Tibial nerve (tissue), 4 donors: ENCODE data around the gene PIGS. TPM values are rescaled to one million over a fixed set of nuclear protein-coding genes. Genes with fewer than 3 reads are reported as not detected.

ENCODE experiments used
- DNase-seq, 2 donors: peaks; one replicate each; pipeline ENCODE4 v3.0.0-alpha.2; 2019; ENCODE audit warnings: low spot score in 2 of 2
- H3K27ac ChIP-seq, 4 donors: fragments of 200-600 bp; sonication (generic) in 3 of 4; one replicate each; pipeline ENCODE4 v1.5.1; 2017 to 2019; ENCODE audit warnings: mild to moderate bottlenecking in 1 of 4
- H3K27me3 ChIP-seq, 2 donors: fragments of 200-600 bp; sonication (generic) in 1 of 2; one replicate each; pipeline versions ENCODE4 v1.5.1 to v1.6.0; 2017 to 2019
- H3K36me3 ChIP-seq, 3 donors: fragments of 200-600 bp; sonication (generic); one replicate each; pipeline ENCODE4 v1.5.1; 2018 to 2019
- H3K4me1 ChIP-seq, 4 donors: fragments of 200-600 bp; sonication (generic) in 3 of 4; one replicate each; pipeline ENCODE4 v1.5.1; 2017 to 2019
- H3K4me3 ChIP-seq, 4 donors: fragments of 200-600 bp; sonication (generic) in 3 of 4; one replicate each; pipeline ENCODE4 v1.5.1; 2017 to 2019; ENCODE audit warnings: mild to moderate bottlenecking in 1 of 4, moderate library complexity in 1 of 4
- H3K9me3 ChIP-seq, 4 donors: fragments of 200-600 bp; sonication (generic) in 3 of 4; one replicate each; pipeline ENCODE4 v1.5.1; 2017 to 2019
- CTCF ChIP-seq, 5 experiments: fragments of 200-600 bp in 3 of 5; fragments of 450-650 bp in 2 of 5; sonication (generic) in 3 of 5; IDR thresholded peaks; one replicate each; pipeline ENCODE4 v1.5.1; 2016 to 2019; ENCODE audit warnings: antibody characterized with exemption in 5 of 5, mild to moderate bottlenecking in 3 of 5, moderate library complexity in 2 of 5
- EP300 ChIP-seq, 2 donors: sonication (generic); formaldehyde crosslinking; IDR thresholded peaks; one replicate each; pipeline ENCODE4 v1.6.1; 2017; ENCODE audit warnings: antibody characterized with exemption in 2 of 2, mild to moderate bottlenecking in 1 of 2
- POLR2A ChIP-seq, 2 donors: fragments of 450-650 bp; IDR thresholded peaks; one replicate each; pipeline ENCODE4 v1.6.1; 2017; ENCODE audit warnings: antibody characterized with exemption in 2 of 2, mild to moderate bottlenecking in 2 of 2, moderate library complexity in 2 of 2
- WGBS, 2 donors: methylation state at CpG; one replicate each; pipeline ENCODE4 v1.1.5; 2018; 5-methylcytosine and 5-hydroxymethylcytosine counted together
- total RNA-seq, 4 donors: library from RNA; depleted of rRNA; stranded (reverse); fragments of >200 nt; gene quantifications; one replicate each; pipeline ENCODE4 v1.1.0, GENCODE V29; 2016

PIGS gene
- total RNA-seq, 4 donors from 2014 or later = 62.2 to 82.4 (median 73.2) TPM

GRCh38 chr17:28541439-28541838 is 29.9 kb downstream of the PIGS start:
- 88 to 90% methylated on average over 4 of the region's 4 CpGs for WGBS, 2 donors
- H3K27me3 ChIP-seq = no peaks in the 10 kb centered on the region
- no peaks in the 10 kb centered on the region for H3K36me3 ChIP-seq
- no peak overlapping the region for H3K27ac ChIP-seq
- no peaks in the 10 kb centered on the region for H3K9me3 ChIP-seq
- no peaks in the 10 kb centered on the region for H3K4me1 ChIP-seq
- TF ChIP-seq POLR2A (IDR thresholded peaks at IDR 0.05) (no peak), CTCF (IDR thresholded peaks at IDR 0.05) (no peak), EP300 (IDR thresholded peaks at IDR 0.05) (no peak)
- H3K4me3 ChIP-seq = no peak overlapping the region
- no peak for DNase-seq

- DNase-seq = no peak
- TF ChIP-seq CTCF (IDR thresholded peaks at IDR 0.05) = no peak
- no peak for TF ChIP-seq EP300 (IDR thresholded peaks at IDR 0.05)
- TF ChIP-seq POLR2A (IDR thresholded peaks at IDR 0.05) = no peak
- Histone ChIP-seq H3K27ac (no peak overlapping the region), H3K4me3 (no peak overlapping the region), H3K27me3 (no peaks in the 10 kb centered on the region), H3K36me3 (no peaks in the 10 kb centered on the region), H3K9me3 (no peaks in the 10 kb centered on the region), H3K4me1 (no peaks in the 10 kb centered on the region)
- WGBS, 2 donors = 72 to 78% methylated on average over 1 to 2 of the region's 4 CpGs
Measured at GRCh38 chr17:28540231-28540630, 31.1 kb downstream of the PIGS start.

- H3K4me3 ChIP-seq = no peak overlapping the region
- TF ChIP-seq CTCF (IDR thresholded peaks at IDR 0.05) (no peak), POLR2A (IDR thresholded peaks at IDR 0.05) (no peak), EP300 (IDR thresholded peaks at IDR 0.05) (no peak)
- no peaks in the 10 kb centered on the region for H3K36me3 ChIP-seq
- no peaks in the 10 kb centered on the region for H3K9me3 ChIP-seq
- H3K4me1 ChIP-seq = no peaks in the 10 kb centered on the region
- no peak for DNase-seq
- no peaks in the 10 kb centered on the region for H3K27me3 ChIP-seq
- no peak overlapping the region for H3K27ac ChIP-seq
- 84 to 86% methylated on average over 14 of the region's 14 CpGs for WGBS, 2 donors
Measured at GRCh38 chr17:28538296-28538895, 32.9 kb downstream of the PIGS start.

- Histone ChIP-seq H3K27me3 (no peaks in the 10 kb centered on the region), H3K4me1 (no peaks in the 10 kb centered on the region), H3K27ac (no peak overlapping the region), H3K36me3 (no peaks in the 10 kb centered on the region), H3K9me3 (no peaks in the 10 kb centered on the region), H3K4me3 (no peak overlapping the region)
- DNase-seq = no peak
- TF ChIP-seq CTCF (IDR thresholded peaks at IDR 0.05) (no peak), EP300 (IDR thresholded peaks at IDR 0.05) (no peak), POLR2A (IDR thresholded peaks at IDR 0.05) (no peak)
- 75 to 76% methylated on average over 10 to 12 of the region's 12 CpGs for WGBS, 2 donors
Measured at GRCh38 chr17:28537219-28537610, 34.1 kb downstream of the PIGS start.

GRCh38 chr17:28536532-28537218 is 34.6 kb downstream of the PIGS start:
- TF ChIP-seq POLR2A (IDR thresholded peaks at IDR 0.05) (no peak), EP300 (IDR thresholded peaks at IDR 0.05) (no peak)
- no peak overlapping the region for H3K27ac ChIP-seq
- 61 to 68% methylated on average over 9 of the region's 9 CpGs for WGBS, 2 donors

More at GRCh38 chr17:28536532-28537218, 34.6 kb downstream of the PIGS start:
- Histone ChIP-seq H3K9me3 (no peaks in the 10 kb centered on the region), H3K4me1 (no peaks in the 10 kb centered on the region), H3K36me3 (no peaks in the 10 kb centered on the region), H3K4me3 (no peak overlapping the region), H3K27me3 (no peaks in the 10 kb centered on the region)
- no peak for DNase-seq
